ENCODE data around the gene TCF7L1. TPM values are rescaled to one million over a fixed set of nuclear protein-coding genes. Genes with fewer than 3 reads are reported as not detected.
"Not testable (repeated sequence)": the region's sequence is repeated elsewhere in the genome, so short reads cannot be mapped to it uniquely, and the experiment has no call there.

TCF7L1 gene
- total and polyA plus RNA-seq, 4 donors: 12.3 to 21.5 (median 13.8) TPM

- TF ChIP-seq CTCF (IDR thresholded peaks at IDR 0.05; ENCODE audit: control extremely low read depth, extremely low read depth): no peak
- DNase-seq: no peak
- Histone ChIP-seq H3K9me3 (ENCODE audit: control insufficient read depth in 4 of 4, insufficient read depth in 3 of 4, low read length in 3 of 4) (no peaks in the 10 kb centered on the region), H3K27ac (ENCODE audit: low read depth in 1 of 2, low read length in 1 of 2) (no peak overlapping the region), H3K36me3 (ENCODE audit: control insufficient read depth in 4 of 4, insufficient read depth in 4 of 4, low read length in 4 of 4) (peaks cover 20 to 60% (median 30%) of the 10 kb centered on the region in 4 donors), H3K27me3 (ENCODE audit: control insufficient read depth in 3 of 3, insufficient read depth in 3 of 3, low read length in 2 of 3) (no peaks in the 10 kb centered on the region), H3K4me3 (no peak overlapping the region), H3K4me1 (ENCODE audit: control insufficient read depth in 5 of 5, insufficient read depth in 5 of 5, low read length in 5 of 5) (peaks cover 0 to 2% (median 0%) of the 10 kb centered on the region in 5 donors), H3K9ac (ENCODE audit: insufficient read depth in 1 of 2, low read length in 2 of 2) (no peak overlapping the region)
- ATAC-seq (ENCODE audit: insufficient read depth, low FRiP score): peak; percentile 54
- WGBS, 2 donors: 39 to 65% methylated on average over 11 of the region's 11 CpGs
Observed at GRCh38 chr2:85318222-85319074, 185.3 kb downstream of the TCF7L1 start.

- H3K27me3 ChIP-seq (ENCODE audit: control insufficient read depth in 3 of 3, insufficient read depth in 3 of 3, low read length in 2 of 3): no peaks in the 10 kb centered on the region
- H3K4me1 ChIP-seq (ENCODE audit: control insufficient read depth in 5 of 5, insufficient read depth in 5 of 5, low read length in 5 of 5): peaks cover 0 to 9% (median 2%) of the 10 kb centered on the region in 5 donors
- H3K4me3 ChIP-seq: no peak overlapping the region
- H3K9me3 ChIP-seq (ENCODE audit: control insufficient read depth in 4 of 4, insufficient read depth in 3 of 4, low read length in 3 of 4): no peaks in the 10 kb centered on the region
- peaks cover 23 to 60% (median 34%) of the 10 kb centered on the region in 4 donors for H3K36me3 ChIP-seq (ENCODE audit: control insufficient read depth in 4 of 4, insufficient read depth in 4 of 4, low read length in 4 of 4)
- 19 to 81% methylated on average over 4 of the region's 4 CpGs for WGBS, 2 donors
- TF ChIP-seq CTCF (IDR thresholded peaks at IDR 0.05; ENCODE audit: control extremely low read depth, extremely low read depth): no peak
- no peak overlapping the region for H3K27ac ChIP-seq (ENCODE audit: low read depth in 1 of 2, low read length in 1 of 2)
- no peak for DNase-seq
- peak; percentile 22 for ATAC-seq (ENCODE audit: insufficient read depth, low FRiP score)
- no peak overlapping the region for H3K9ac ChIP-seq (ENCODE audit: insufficient read depth in 1 of 2, low read length in 2 of 2)
Observed at GRCh38 chr2:85319796-85320195, 186.6 kb downstream of the TCF7L1 start.

- 61 to 71% methylated on average over 9 of the region's 9 CpGs for WGBS, 2 donors
- no peak for ATAC-seq (ENCODE audit: insufficient read depth, low FRiP score)
- no peak for TF ChIP-seq CTCF (IDR thresholded peaks at IDR 0.05; ENCODE audit: control extremely low read depth, extremely low read depth)
- DNase-seq: no peak
- Histone ChIP-seq H3K4me3 (peak overlapping the region; percentile 22), H3K4me1 (ENCODE audit: control insufficient read depth in 5 of 5, insufficient read depth in 5 of 5, low read length in 5 of 5) (peaks cover 0 to 27% (median 10%) of the 10 kb centered on the region in 5 donors), H3K36me3 (ENCODE audit: control insufficient read depth in 4 of 4, insufficient read depth in 4 of 4, low read length in 4 of 4) (peaks cover 23 to 41% (median 32%) of the 10 kb centered on the region in 4 donors), H3K9me3 (ENCODE audit: control insufficient read depth in 4 of 4, insufficient read depth in 3 of 4, low read length in 3 of 4) (no peaks in the 10 kb centered on the region), H3K27me3 (ENCODE audit: control insufficient read depth in 3 of 3, insufficient read depth in 3 of 3, low read length in 2 of 3) (no peaks in the 10 kb centered on the region), H3K27ac (ENCODE audit: low read depth in 1 of 2, low read length in 1 of 2) (peak overlapping the region in 1 of 2 donors; percentile 52), H3K9ac (ENCODE audit: insufficient read depth in 1 of 2, low read length in 2 of 2) (no peak overlapping the region)
Observed at GRCh38 chr2:85323351-85323987, 190.3 kb downstream of the TCF7L1 start.

GRCh38 chr2:85323988-85324367, 190.8 kb downstream of the TCF7L1 start:
- Histone ChIP-seq H3K4me3 (peak overlapping the region; percentile 22), H3K27ac (ENCODE audit: low read depth in 1 of 2, low read length in 1 of 2) (peak overlapping the region in 1 of 2 donors; percentile 52), H3K4me1 (ENCODE audit: control insufficient read depth in 5 of 5, insufficient read depth in 5 of 5, low read length in 5 of 5) (peaks cover 0 to 32% (median 10%) of the 10 kb centered on the region in 5 donors), H3K36me3 (ENCODE audit: control insufficient read depth in 4 of 4, insufficient read depth in 4 of 4, low read length in 4 of 4) (peaks cover 23 to 40% (median 31%) of the 10 kb centered on the region in 4 donors)
- H3K9me3 ChIP-seq (ENCODE audit: control insufficient read depth in 4 of 4, insufficient read depth in 3 of 4, low read length in 3 of 4); DNase-seq; H3K9ac ChIP-seq (ENCODE audit: insufficient read depth in 1 of 2, low read length in 2 of 2); ATAC-seq (ENCODE audit: insufficient read depth, low FRiP score); H3K27me3 ChIP-seq (ENCODE audit: control insufficient read depth in 3 of 3, insufficient read depth in 3 of 3, low read length in 2 of 3): not testable (repeated sequence)
- 90 to 92% methylated on average over 11 of the region's 11 CpGs for WGBS, 2 donors
